HG02571 (cell line): ENCODE data around the gene AKAP13.
"Not testable (repeated sequence)": the region's sequence is repeated elsewhere in the genome, so short reads cannot be mapped to it uniquely, and the experiment has no call there.

Experiments
- ATAC-seq: cut with Tn5 transposase; IDR thresholded peaks from one replicate; pipeline ENCODE4 v1.9.1; 2021; ENCODE audit warnings: mild to moderate bottlenecking, moderate library complexity; ENCODE audit not compliant: unreplicated experiment

Gene AKAP13

GRCh38 chr15:85470563-85471271 lies 90.3 kb downstream of the AKAP13 start:
- no peak for ATAC-seq

- no peak for ATAC-seq
Observed at GRCh38 chr15:85472349-85472748, 91.9 kb downstream of the AKAP13 start.

- no peak for ATAC-seq
Observed at GRCh38 chr15:85473455-85473854, 93.1 kb downstream of the AKAP13 start.

- ATAC-seq = peak; percentile 58
Observed at GRCh38 chr15:85474700-85475316, 94.4 kb downstream of the AKAP13 start.

GRCh38 chr15:85475317-85475701 lies 94.9 kb downstream of the AKAP13 start:
- ATAC-seq = peak; percentile 66

GRCh38 chr15:85475711-85476110 lies 95.3 kb downstream of the AKAP13 start:
- no peak for ATAC-seq

- ATAC-seq = no peak
Observed at GRCh38 chr15:85477061-85477460, 96.7 kb downstream of the AKAP13 start.

GRCh38 chr15:85477730-85478129 lies 97.3 kb downstream of the AKAP13 start:
- no peak for ATAC-seq

- no peak for ATAC-seq
Observed at GRCh38 chr15:85479071-85479647, 98.8 kb downstream of the AKAP13 start.

- no peak for ATAC-seq
Observed at GRCh38 chr15:85480923-85481322, 100.5 kb downstream of the AKAP13 start.

- not testable (repeated sequence) for ATAC-seq
Observed at GRCh38 chr15:85481543-85481942, 101.1 kb downstream of the AKAP13 start.

GRCh38 chr15:85482894-85483293 lies 102.5 kb downstream of the AKAP13 start:
- ATAC-seq = no peak

- not testable (repeated sequence) for ATAC-seq
Observed at GRCh38 chr15:85483955-85484354, 103.6 kb downstream of the AKAP13 start.

GRCh38 chr15:85484923-85485322 lies 104.5 kb downstream of the AKAP13 start:
- ATAC-seq = not testable (repeated sequence)

- no peak for ATAC-seq
Observed at GRCh38 chr15:85485956-85486567, 105.7 kb downstream of the AKAP13 start.

- not testable (repeated sequence) for ATAC-seq
Observed at GRCh38 chr15:85487796-85488195, 107.4 kb downstream of the AKAP13 start.

GRCh38 chr15:85488997-85489396 lies 108.6 kb downstream of the AKAP13 start:
- no peak for ATAC-seq

- ATAC-seq = no peak
Observed at GRCh38 chr15:85489773-85490493, 109.5 kb downstream of the AKAP13 start.

- no peak for ATAC-seq
Observed at GRCh38 chr15:85490856-85491255, 110.5 kb downstream of the AKAP13 start.

- no peak for ATAC-seq
Observed at GRCh38 chr15:85491691-85492090, 111.3 kb downstream of the AKAP13 start.

GRCh38 chr15:85492406-85492805 lies 112.0 kb downstream of the AKAP13 start:
- no peak for ATAC-seq
